Endothelial cell of umbilical vein (primary cell): ENCODE measurements around the gene DENND1A. TPM values are rescaled to one million over a fixed set of nuclear protein-coding genes. Genes with fewer than 3 reads are reported as not detected.

Experiments used
- BruUV-seq: library from RNA; stranded (reverse); fragments of 400-500 nt; replicated peaks from 2 replicates; lab custom pipeline; 2021; lab: Mats Ljungman, UMichigan
- CTCF ChIA-PET: fragments of 300-600, 350-600 bp; sonication (Branson Sonifier 250); formaldehyde crosslinking; loops from one replicate; lab custom pipeline; 2021; ENCODE audit warnings: antibody characterized with exemption, inconsistent platforms; lab: Charles Lee
- POLR2A ChIA-PET: fragments of 300-600, 350-600 bp; sonication (Branson Sonifier 250); formaldehyde crosslinking; loops from one replicate; lab custom pipeline; 2021; ENCODE audit warnings: antibody characterized with exemption, inconsistent platforms; lab: Charles Lee
- DNase-seq: peaks from one replicate; pipeline ENCODE4 v3.0.0-alpha.2; 2011; ENCODE audit warnings: low read depth, low spot score
- FAIRE-seq: peaks from 2 replicates; lab custom pipeline; 2011; peaks lifted over from hg19 to GRCh38; lab: Jason Lieb, UNC
- H2AFZ ChIP-seq: 2 replicates; pipeline ENCODE4 v1.6.0; 2012; ENCODE audit warnings: low read depth, low read length, control low read depth, inconsistent platforms
- H3K27ac ChIP-seq: 2 replicates; pipeline ENCODE4 v1.5.1; 2011; ENCODE audit warnings: low read depth, mild to moderate bottlenecking, control low read depth, low read length, moderate library complexity; ENCODE audit not compliant: insufficient read depth
- H3K27me3 ChIP-seq, 2 experiments: 2 replicates each; pipeline versions ENCODE4 v1.6.0 to v1.6.1; 2011; ENCODE audit warnings: low read length in 2 of 2, mixed read lengths in 1 of 2; ENCODE audit not compliant: control insufficient read depth in 2 of 2, insufficient read depth in 2 of 2
- H3K36me3 ChIP-seq, 2 experiments: 2 replicates in 1 of 2; 3 replicates in 1 of 2; pipeline ENCODE4 v1.5.1; 2011; ENCODE audit warnings: low read length in 2 of 2, mild to moderate bottlenecking in 1 of 2, moderate library complexity in 1 of 2; ENCODE audit not compliant: control insufficient read depth in 2 of 2, insufficient read depth in 2 of 2; ENCODE audit errors: extremely low read depth in 1 of 2
- H3K4me1 ChIP-seq: 3 replicates; pipeline ENCODE4 v1.5.1; 2011; ENCODE audit warnings: mild to moderate bottlenecking, low read length; ENCODE audit not compliant: control insufficient read depth, insufficient read depth; ENCODE audit errors: extremely low read depth
- H3K4me2 ChIP-seq: 2 replicates; pipeline ENCODE4 v1.6.1; 2011; ENCODE audit warnings: low read length, control low read depth, mixed read lengths; ENCODE audit not compliant: insufficient read depth
- H3K4me3 ChIP-seq, 3 experiments: fragments of 200-600 bp in 1 of 3; sonication (generic), shearing (Covaris generic) in 1 of 3; replicated peaks in 1 of 3; 2 replicates each; pipeline ENCODE4 v1.5.1; 2011 to 2016; ENCODE audit warnings: control low read depth in 3 of 3, low read length in 3 of 3, mild to moderate bottlenecking in 2 of 3, inconsistent platforms in 1 of 3, low read depth in 1 of 3, moderate library complexity in 1 of 3; ENCODE audit not compliant: insufficient read depth in 1 of 3
- H3K79me2 ChIP-seq: 2 replicates; pipeline ENCODE4 v1.6.0; 2012; ENCODE audit warnings: low read length, inconsistent platforms; ENCODE audit not compliant: control insufficient read depth, insufficient read depth
- H3K9ac ChIP-seq: replicated peaks from 2 replicates; pipeline ENCODE3; 2011; ENCODE audit warnings: low read length, control low read depth; ENCODE audit not compliant: insufficient read depth; ENCODE audit errors: extremely low read depth
- H3K9me1 ChIP-seq: replicated peaks from 3 replicates; pipeline ENCODE4 v1.6.0; 2011; ENCODE audit warnings: mild to moderate bottlenecking, low read length; ENCODE audit not compliant: control insufficient read depth, insufficient read depth; ENCODE audit errors: extremely low read depth
- H3K9me3 ChIP-seq: replicated peaks from 2 replicates; pipeline ENCODE4 v1.5.1; 2012; ENCODE audit warnings: low read length, inconsistent platforms; ENCODE audit not compliant: control insufficient read depth, insufficient read depth
- H4K20me1 ChIP-seq: replicated peaks from 2 replicates; pipeline ENCODE3; 2011; ENCODE audit warnings: mild to moderate bottlenecking, low read length; ENCODE audit not compliant: control insufficient read depth, insufficient read depth; ENCODE audit errors: extremely low read depth
- CTCF ChIP-seq, 2 donors: IDR thresholded peaks; 1 replicate in 1 of 2; 2 replicates in 1 of 2; pipeline ENCODE4 v1.5.1; 2011; ENCODE audit warnings: low read length in 2 of 2, mild to moderate bottlenecking in 2 of 2, moderate library complexity in 2 of 2, control low read depth in 1 of 2, inconsistent platforms in 1 of 2, low read depth in 1 of 2; ENCODE audit not compliant: insufficient read depth in 1 of 2; ENCODE audit errors: extremely low read depth in 1 of 2
- EZH2 ChIP-seq: IDR thresholded peaks from 2 replicates; pipeline ENCODE4 v1.6.1; 2012; ENCODE audit warnings: borderline replicate concordance, low read depth, mild to moderate bottlenecking, moderate library complexity, low read length, inconsistent platforms; ENCODE audit not compliant: severe bottlenecking
- FOS ChIP-seq: IDR thresholded peaks from 2 replicates; pipeline ENCODE4 v1.6.1; 2011; ENCODE audit warnings: mild to moderate bottlenecking, low read length, moderate library complexity, borderline replicate concordance; ENCODE audit not compliant: insufficient read depth
- GATA2 ChIP-seq: IDR thresholded peaks from 2 replicates; pipeline ENCODE4 v1.7.0; 2011; ENCODE audit warnings: low read depth, mild to moderate bottlenecking, moderate library complexity, mixed read lengths, low read length; ENCODE audit not compliant: insufficient read length, insufficient read depth
- JUN ChIP-seq: IDR thresholded peaks from 2 replicates; pipeline ENCODE4 v1.6.1; 2011; ENCODE audit warnings: borderline replicate concordance, low read depth; ENCODE audit not compliant: insufficient read length, insufficient read depth
- MAX ChIP-seq: IDR thresholded peaks from 2 replicates; pipeline ENCODE4 v1.6.1; 2011; ENCODE audit not compliant: insufficient read depth, insufficient read length
- MYC ChIP-seq: IDR thresholded peaks from one replicate; pipeline ENCODE4 v1.6.1; 2011; ENCODE audit warnings: mild to moderate bottlenecking, low read depth, low read length
- POLR2A ChIP-seq: IDR thresholded peaks from 2 replicates; pipeline ENCODE4 v1.6.1; 2012; ENCODE audit warnings: low read depth, mild to moderate bottlenecking, control low read depth, low read length
- POLR2AphosphoS5 ChIP-seq: IDR thresholded peaks from 2 replicates; pipeline ENCODE4 v1.6.1; 2012; ENCODE audit warnings: low read depth, mild to moderate bottlenecking, control low read depth, low read length, moderate library complexity; ENCODE audit not compliant: insufficient read depth
- dilution Hi-C: fragments of 300-500 bp; cut with MboI; formaldehyde crosslinking; loops from one replicate; pipeline ENCODE4 v1.15.0; 2019; ENCODE audit warnings: low sequenced_read_pairs; ENCODE audit not compliant: extremely low pct_ligation_motif_present
- intact Hi-C: fragments of 100-400 bp; cut with micrococcal nuclease; formaldehyde crosslinking; loops from one replicate; pipeline ENCODE4 v1.10.0; 2022
- polyA plus RNA-seq, 4 experiments: library from polyadenylated mRNA; depleted of rRNA in 3 of 4; stranded (reverse) in 3 of 4; unstranded in 1 of 4; fragments of >200 nt; gene quantifications; 2 replicates each; pipeline versions ENCODE4 v1.2.1 to v1.2.3, GENCODE V29; 2011 to 2012; ENCODE audit warnings: missing spikeins in 1 of 4
- total RNA-seq: library from RNA; stranded (reverse); gene quantifications from 2 replicates; pipeline ENCODE4 v1.2.3, GENCODE V29; 2021

Gene DENND1A
- total and polyA plus RNA-seq, 2 donors (not counting 3 experiments of a cell fraction or from before 2014, with no cell fraction given): 18.5 to 24.5 TPM

- Histone ChIP-seq H3K27me3 (no peaks in the 10 kb centered on the region), H2AFZ (no peak overlapping the region), H3K79me2 (no peaks in the 10 kb centered on the region), H4K20me1 (no peaks in the 10 kb centered on the region), H3K9ac (no peak overlapping the region), H3K9me3 (no peaks in the 10 kb centered on the region), H3K4me3 (no peak overlapping the region), H3K27ac (no peak overlapping the region), H3K36me3 (no peaks in the 10 kb centered on the region), H3K4me2 (no peak overlapping the region), H3K4me1 (peaks cover 8% of the 10 kb centered on the region), H3K9me1 (no peaks in the 10 kb centered on the region)
- ChIA-PET POLR2A (no interaction called here), CTCF (interaction anchor here (1.5 kb wide), 1 partner anchor 21 kb away, joined by 4 read pairs; no protein-coding TSS in a partner anchor)
- intact Hi-C loops (no loop called here), dilution Hi-C loops (no loop called here)
- no peak for FAIRE-seq
- DNase-seq: no peak
- no TSS peak for BruUV-seq
- TF ChIP-seq MYC (no peak), POLR2A (no peak), FOS (no peak), GATA2 (no peak), JUN (no peak), POLR2AphosphoS5 (no peak), CTCF (IDR thresholded peaks at IDR 0.05; ENCODE audit: extremely low read depth in 1 of 2, insufficient read depth in 1 of 2, low read depth in 1 of 2, low read length in 2 of 2) (no peak), EZH2 (no peak), MAX (no peak)
Measured at GRCh38 chr9:123437201-123437600, 492.7 kb downstream of the DENND1A start.
